GM21737 (cell line): Measurements from ENCODE around the gene WEE1.
"Not testable (repeated sequence)": the region's sequence is repeated elsewhere in the genome, so short reads cannot be mapped to it uniquely, and the experiment has no call there.

Experiments
- ATAC-seq: cut with Tn5 transposase; IDR thresholded peaks from one replicate; pipeline ENCODE4 v1.9.1; 2021; ENCODE audit warnings: mild to moderate bottlenecking, moderate library complexity; ENCODE audit not compliant: unreplicated experiment

Gene WEE1

DNA sequence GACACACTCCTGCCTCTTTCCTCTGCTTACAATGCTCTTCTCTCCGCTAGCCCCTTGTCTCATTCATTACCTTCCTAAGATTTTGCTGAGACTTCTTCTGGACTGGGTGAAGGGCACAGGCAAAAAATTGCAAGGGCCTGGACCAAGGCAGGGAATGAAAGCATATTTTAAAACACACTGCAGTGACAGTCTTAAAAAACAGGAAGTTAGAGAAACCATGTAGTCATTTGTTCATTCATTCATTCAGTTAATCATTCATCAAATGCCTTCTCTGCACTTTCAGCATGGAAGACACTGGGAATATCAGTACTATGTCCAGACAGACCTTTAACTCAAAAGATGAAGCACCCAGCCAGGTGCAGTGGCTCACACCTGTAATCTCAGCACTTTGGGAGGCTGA lies 45.5 kb downstream of the WEE1 start:
- no peak for ATAC-seq

DNA sequence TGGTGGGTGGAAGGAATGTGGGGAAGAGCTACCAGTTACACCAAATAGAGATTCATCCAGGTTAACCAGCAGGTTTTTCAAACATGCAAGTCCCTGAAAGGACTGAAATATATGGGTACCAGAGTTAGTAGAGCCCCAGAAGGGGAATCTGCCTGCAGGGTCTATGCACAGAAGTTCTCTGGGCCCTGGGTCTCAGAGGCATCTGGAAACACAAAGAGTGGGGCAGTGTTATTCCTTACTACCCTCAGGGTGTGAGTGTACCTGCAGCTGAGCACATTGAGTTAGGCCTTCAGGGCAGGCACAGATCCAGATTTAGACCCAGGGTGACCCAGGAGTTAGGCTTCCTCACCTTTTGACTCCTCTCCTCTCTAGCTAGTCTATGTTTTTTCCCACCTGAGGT lies 46.5 kb downstream of the WEE1 start:
- no peak for ATAC-seq

- ATAC-seq: not testable (repeated sequence)
Measured at GRCh38 chr11:9622353-9622752, 48.9 kb downstream of the WEE1 start.

GRCh38 chr11:9623053-9623452 lies 49.6 kb downstream of the WEE1 start:
- ATAC-seq: not testable (repeated sequence)

DNA sequence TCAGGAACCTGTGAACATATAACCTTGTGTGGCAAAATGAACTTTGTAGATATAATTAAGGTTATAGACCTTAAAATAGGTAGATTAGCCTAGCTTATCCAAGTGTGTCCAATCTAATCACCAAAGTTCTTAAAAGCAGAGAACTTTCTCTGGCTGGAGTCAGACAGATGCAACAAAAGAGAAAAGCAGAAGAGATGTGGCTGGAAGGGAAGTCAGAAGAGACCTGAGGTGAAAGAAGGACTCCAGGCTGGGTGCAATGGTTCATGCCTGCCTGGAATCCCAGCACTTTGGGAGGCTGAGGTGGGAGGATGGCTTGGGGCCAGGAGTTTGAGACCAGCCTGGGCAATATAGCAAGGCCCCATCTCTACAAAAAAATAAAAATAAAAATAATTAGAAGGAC lies 51.0 kb downstream of the WEE1 start:
- ATAC-seq: no peak

GRCh38 chr11:9625162-9625561 lies 51.7 kb downstream of the WEE1 start:
- no peak for ATAC-seq

DNA sequence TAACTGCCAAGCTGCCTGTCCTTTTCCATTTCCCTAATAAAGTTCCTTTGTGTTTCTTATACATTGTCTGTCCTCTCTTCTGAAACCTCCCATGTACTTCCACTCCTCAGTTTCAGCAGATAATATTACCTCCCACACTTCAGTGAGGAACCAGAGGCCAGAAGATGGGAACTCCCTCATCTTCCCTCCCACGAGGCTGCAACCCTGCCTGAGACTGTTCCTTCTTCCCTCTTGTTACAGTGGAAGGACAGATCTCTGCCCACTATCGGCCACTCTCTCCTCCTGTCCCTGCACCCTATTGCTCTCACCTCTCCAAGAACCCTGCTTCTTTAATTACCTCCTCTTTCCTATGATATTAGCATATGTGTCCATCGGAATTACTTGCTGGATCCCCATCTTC lies 52.3 kb downstream of the WEE1 start:
- ATAC-seq: no peak

DNA sequence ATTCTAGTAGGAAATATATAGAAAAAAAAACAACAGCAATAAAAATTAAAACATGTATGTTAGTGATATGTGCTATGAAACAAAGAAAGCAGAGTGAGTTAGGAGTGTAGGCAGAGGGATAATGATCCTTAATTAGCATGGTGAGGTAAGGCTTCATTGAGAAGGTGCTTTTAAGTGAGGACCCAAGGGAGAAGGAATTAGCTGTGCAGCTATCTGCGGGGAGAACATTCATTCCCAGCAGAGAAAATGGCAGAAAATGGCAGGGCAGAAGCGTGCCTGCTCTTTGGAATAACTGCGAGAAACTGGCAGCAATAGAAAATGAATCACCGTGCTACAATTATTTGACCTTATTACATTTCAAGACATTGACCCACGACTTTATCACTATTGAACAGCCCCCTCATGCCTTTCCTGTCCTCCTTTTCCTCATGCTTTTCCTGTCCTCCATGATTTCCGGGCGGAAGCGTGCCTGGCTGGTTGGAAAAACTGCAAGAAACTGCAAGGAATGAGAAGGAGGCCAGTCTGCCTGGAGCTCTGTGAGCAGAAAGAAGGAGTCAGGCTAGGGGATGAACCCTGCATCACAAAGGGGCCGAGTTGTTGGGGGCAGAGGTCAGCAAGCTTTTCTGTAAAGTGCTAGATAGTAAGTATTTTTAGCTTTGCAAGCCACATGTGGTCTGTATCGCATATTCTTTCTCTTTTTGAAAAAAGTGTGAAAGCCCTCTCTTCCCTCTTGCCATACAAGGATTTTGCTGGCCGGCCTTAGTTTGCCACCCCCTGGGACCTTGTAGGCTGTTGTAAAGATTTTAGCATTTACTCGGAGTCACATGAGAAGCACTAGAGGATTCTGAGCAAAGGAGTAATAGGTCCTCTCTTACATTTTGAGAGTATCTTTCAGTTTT lies 53.3 kb downstream of the WEE1 start:
- ATAC-seq: no peak

- peak; percentile 66 for ATAC-seq
Measured at GRCh38 chr11:9629064-9629463, 55.6 kb downstream of the WEE1 start.

DNA sequence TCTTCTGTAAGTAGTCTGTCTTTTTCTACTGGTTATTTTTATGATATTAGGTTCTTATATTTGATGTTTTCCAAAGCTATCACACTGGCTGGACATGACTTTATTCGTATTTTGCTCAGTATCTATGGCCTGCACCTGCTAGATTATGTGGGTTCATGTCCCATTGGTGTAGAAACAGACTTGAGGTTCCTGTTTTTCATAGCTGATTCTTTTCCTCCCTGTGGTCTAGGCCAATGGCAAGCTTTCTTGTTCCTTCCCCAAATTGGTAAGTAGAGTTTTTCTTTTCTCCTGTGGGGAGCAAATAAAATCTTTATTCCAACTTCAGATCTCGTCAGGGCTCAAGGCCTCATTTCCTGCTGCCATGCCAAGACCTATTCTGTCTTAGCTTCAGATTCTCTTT lies 60.2 kb downstream of the WEE1 start:
- ATAC-seq: no peak

- no peak for ATAC-seq
Measured at GRCh38 chr11:9636691-9637090, 63.2 kb downstream of the WEE1 start.

DNA sequence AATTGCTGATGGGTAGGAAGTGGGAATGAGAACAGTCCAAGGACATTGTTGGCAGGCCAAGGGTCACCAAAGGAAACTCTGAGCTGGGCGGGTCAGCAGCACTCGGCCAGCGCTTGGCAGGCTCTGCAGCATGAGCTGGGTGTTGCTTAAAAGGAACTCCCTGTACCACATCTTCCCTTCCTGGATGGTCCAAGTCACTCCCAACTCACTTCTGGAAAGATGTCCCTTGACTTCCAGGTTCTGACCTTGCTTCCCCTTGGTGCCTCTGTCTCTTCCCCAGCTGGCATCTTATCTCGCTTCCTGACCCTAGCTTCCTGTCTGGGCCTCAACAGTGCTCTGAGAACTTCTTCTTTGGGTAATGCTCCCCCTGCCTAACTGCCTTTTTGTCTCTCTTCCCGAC lies 65.6 kb downstream of the WEE1 start:
- no peak for ATAC-seq
